GM12892 (cell line): ENCODE measurements around the gene PSORS1C2.

Experiments used
- DNase-seq: peaks from one replicate; pipeline ENCODE4 v3.0.0; 2011; ENCODE audit not compliant: insufficient read length
- FAIRE-seq: peaks from 2 replicates; lab custom pipeline; 2011; peaks lifted over from hg19 to GRCh38; lab: Jason Lieb, UNC
- POLR2A ChIP-seq: IDR thresholded peaks from 2 replicates; pipeline ENCODE4 v1.6.1; 2011; ENCODE audit warnings: low read depth, low read length, control low read depth
- POLR2AphosphoS5 ChIP-seq: IDR thresholded peaks from 2 replicates; pipeline ENCODE4 v1.6.1; 2011; ENCODE audit warnings: low read depth, low read length, control low read depth
- TAF1 ChIP-seq: IDR thresholded peaks from 2 replicates; pipeline ENCODE4 v1.6.1; 2011; ENCODE audit warnings: low read depth, mild to moderate bottlenecking, control low read depth, low read length, borderline replicate concordance

Gene PSORS1C2

DNA sequence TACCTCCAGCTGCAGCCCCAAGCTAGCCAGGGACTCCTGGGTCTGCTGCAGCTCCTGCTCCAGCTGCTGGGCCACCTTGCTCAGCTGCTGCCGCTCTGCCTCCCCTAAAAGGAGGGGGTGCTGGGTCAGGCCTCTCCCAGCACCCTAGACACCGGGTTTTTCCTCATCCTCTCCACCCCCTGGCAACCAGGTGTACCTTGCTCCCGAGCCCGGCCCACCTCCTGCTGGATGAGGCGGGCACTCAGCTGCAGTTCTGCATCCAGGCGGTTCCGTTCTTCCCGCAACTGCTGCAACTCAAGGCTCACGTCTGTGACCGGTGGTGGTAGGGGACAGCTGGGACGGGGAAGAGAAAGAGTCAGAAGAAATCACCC, 6.1 kb upstream of the PSORS1C2 start:
- DNase-seq: no peak
- no peak for FAIRE-seq
- TF ChIP-seq POLR2AphosphoS5: no peak

DNA sequence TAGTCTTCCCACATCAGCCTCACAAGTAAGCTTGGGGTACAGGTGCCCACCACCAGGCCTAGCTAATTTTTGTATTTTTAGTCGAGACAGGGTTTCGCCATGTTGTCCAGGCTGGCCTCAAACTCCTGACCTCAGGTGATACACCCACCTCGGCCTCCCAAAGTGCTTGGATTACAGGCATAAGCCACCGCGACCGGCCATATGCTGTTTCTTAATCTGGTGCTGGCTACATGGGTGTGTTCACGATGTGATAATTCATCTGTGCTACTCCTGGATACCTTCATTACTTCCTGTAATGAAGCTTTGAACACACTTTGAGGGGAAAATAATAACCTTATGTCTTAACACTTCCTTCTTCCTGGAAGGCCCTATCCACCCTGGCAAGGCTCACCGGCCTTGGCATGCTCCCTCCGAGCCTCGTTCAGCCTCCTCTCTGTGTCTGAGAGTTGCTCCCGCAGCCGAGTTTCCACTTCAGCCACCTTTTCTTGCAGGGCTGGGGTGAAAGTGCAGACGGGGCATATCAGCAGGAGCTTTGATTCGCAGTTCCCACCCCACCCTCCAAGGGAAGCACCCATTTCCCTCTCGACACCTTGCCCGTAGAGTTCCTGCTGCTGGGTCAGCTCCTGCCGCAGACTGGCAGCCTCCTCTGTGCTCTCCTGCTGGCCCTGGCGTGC, 5.6 kb upstream of the PSORS1C2 start:
- TF ChIP-seq POLR2AphosphoS5 (no peak), TAF1 (no peak), POLR2A (no peak)
- FAIRE-seq (no peak), DNase-seq (no peak)

DNA sequence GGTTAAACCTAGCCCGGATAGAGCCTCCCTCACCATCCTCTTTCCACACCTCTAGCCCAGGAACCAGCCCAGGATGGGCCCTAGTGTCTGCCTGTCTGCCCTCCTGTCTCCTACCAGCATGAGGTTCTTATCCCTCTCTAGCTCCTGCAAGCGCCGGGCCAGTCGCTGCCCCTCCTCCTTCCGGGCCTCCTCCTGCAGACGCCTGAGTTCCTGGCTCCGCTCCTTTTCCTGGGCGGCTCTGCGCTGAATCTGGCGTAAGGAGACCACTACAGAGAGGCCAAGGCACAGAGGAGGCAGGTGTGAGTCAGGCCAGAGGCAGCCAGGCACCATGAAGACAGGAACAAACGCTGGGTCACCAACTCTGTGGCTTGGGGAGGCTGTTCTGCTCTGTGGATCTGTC, 4.3 kb upstream of the PSORS1C2 start:
- no peak for DNase-seq
- TF ChIP-seq TAF1 (no peak), POLR2AphosphoS5 (no peak), POLR2A (no peak)
- no peak for FAIRE-seq

DNA sequence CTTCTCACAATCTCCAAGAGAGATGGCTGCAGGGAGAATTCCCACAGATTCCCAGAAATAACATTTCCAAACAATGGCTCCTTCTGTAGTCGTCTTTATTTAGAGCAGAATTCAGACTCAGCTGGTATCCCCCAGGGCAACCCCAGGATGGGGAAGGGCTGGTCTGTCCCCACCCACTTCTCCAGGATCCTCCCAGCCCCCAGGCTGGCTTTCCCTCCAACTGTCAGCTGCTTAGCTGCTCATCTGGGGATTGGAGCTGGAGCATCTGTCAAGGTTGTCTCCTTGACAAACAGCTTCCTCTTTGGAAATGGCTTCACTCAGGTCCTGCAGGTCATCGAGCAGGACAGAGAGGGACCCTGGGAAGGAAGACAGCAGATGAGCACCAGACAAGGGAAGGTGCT, 3.5 kb upstream of the PSORS1C2 start:
- no peak for DNase-seq
- no peak for TF ChIP-seq POLR2A
- TF ChIP-seq TAF1: no peak
- TF ChIP-seq POLR2AphosphoS5: no peak
- FAIRE-seq: no peak

DNA sequence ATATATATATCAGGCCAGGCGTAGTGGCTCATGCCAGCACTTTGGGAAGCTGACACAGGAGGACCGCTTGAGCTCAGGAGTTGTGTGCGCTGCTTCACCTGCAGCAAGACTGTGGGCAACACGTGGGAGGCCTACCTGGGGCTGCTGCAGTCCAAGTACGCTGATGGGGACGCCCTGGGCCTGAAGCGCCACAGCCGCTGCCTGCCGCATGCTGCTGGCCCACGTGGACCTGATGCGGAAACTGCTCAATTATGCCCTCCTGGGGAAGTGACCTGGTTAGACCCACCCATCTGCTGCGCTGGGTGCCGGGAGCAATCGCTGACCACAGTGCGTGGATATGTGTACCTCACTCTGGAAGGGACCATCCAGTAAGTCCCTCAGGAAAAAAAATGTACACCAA, 1.8 kb upstream of the PSORS1C2 start:
- DNase-seq: no peak
- TF ChIP-seq POLR2A (no peak), POLR2AphosphoS5 (no peak), TAF1 (no peak)
- no peak for FAIRE-seq

DNA sequence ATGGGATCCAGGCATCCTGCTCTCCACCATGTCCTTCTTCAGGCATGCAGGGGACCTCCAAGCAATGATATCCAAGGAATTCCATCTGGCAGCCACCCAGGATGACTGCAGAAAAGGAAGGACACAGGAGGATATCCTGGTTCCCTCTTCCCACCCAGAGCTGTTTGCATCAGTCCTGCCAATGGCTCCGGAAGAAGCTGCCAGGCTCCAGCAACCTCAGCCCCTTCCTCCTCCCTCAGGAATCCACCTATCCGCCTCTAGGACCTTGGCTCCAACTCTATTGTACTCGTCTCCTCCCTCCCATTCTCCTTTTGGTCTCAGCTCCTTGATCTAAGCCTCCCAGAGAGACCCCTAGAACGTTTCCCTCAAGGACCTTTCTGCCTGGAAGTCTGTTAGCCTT, 733 bp upstream of the PSORS1C2 start:
- DNase-seq (no peak), FAIRE-seq (no peak)
- no peak for TF ChIP-seq POLR2AphosphoS5
- no peak for TF ChIP-seq POLR2A
- no peak for TF ChIP-seq TAF1

DNA sequence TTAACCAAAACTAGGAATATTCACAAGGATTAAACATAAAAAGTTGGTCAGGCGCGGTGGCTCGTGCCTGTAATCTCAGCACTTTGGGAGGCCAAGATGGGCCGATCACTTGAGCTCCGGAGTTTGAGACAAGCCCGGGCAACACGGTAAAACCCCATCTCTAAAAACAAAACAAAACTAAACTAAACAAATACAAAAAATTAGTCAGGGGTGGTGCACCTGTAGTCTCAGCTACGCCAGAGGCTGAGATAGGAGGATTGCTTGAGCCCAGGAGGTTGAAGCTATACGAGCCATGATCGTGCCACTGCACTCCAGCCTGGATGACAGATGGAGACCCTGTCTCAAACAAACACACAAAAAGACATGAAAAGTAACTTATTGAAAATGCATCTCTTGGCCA, 3.2 kb downstream of the PSORS1C2 start:
- FAIRE-seq (no peak), DNase-seq (no peak)
- TF ChIP-seq POLR2A: no peak
- TF ChIP-seq POLR2AphosphoS5: no peak
- TF ChIP-seq TAF1: no peak

DNA sequence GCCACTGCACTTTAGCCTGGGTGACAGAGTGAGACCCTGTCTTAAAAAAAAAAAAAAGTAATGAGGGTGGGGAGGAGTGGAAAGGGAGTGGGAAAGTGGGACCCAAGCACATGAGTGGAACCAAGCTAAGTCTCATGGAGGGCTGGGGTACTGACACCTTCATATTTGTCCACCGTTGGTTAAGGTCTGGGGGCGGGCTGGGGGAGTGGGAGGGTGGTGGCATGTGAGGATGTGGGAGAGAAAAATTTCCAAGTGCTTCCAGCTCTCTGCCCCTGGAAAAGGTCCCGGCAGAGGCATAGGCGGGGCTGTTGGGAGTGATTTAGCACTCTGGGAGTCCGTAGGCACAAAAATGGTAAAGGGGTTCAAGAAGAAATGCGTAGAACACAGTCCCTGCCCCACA, 6.1 kb downstream of the PSORS1C2 start:
- FAIRE-seq (no peak), DNase-seq (no peak)
- TF ChIP-seq POLR2AphosphoS5 (no peak), TAF1 (no peak), POLR2A (no peak)

DNA sequence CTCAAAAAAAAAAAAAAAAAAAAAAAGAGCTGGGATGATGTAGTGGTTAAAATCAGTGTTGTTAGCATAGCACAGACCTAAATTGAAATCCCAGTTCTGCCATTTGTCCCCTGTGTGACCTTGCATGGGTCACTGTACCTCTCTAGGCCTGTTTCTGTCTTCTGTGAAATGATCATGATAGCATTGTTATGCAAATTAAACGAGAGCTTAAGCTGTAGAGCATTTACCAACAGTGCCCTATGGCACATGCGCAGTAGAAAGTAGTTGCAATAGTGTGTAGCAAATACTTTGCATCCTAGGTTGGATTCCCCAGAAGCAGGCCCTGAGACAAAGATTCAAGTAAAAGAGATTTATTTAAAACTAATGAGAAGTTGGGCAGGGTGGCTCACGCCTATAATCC, 7.3 kb downstream of the PSORS1C2 start:
- DNase-seq (no peak), FAIRE-seq (no peak)

DNA sequence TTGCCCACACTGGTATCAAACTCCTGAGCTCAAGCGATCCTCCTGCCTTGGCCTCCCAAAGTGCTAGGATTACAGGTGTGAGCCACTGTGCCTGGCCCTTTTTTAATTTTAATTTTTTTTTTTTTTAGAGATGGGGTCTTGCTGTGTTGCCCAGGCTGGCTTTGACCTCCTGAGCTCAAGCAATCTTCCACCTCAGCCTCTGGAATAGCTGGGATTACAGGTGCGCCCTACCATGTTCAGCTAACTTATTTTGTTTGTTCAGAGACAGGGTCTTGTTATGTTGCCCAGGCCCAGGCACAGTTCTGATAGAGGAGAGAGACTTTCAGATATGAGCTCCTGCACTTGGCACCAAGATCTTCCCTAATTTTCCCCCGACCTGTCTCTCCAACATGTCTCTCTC, 8.1 kb downstream of the PSORS1C2 start:
- no peak for FAIRE-seq
- no peak for DNase-seq
- TF ChIP-seq POLR2A (no peak), POLR2AphosphoS5 (no peak), TAF1 (no peak)

More for the DNA sequence above, 7.3 kb downstream of the PSORS1C2 start:
- no peak for TF ChIP-seq POLR2A
- no peak for TF ChIP-seq POLR2AphosphoS5
- no peak for TF ChIP-seq TAF1

DNA sequence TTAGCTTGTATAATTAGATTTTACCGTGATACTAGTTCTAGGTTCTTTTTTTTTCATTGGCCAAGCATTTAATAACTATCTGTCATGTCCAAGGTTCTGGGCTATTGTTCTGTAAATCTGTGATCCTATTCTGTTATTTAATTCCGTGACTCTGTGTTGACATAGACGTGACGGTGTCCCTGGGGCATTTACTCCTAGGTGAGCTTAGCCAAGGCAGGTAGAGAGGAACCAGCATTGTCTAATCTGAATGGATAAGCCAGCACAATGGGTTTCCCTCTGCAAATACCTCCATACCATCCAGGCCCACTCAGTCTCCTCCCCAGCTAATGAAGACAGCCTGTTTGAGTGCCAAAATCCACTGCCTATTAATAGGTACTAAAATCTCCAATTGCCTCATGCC, 9.7 kb downstream of the PSORS1C2 start:
- FAIRE-seq: no peak
- TF ChIP-seq TAF1 (no peak), POLR2A (no peak)
- DNase-seq: no peak

DNA sequence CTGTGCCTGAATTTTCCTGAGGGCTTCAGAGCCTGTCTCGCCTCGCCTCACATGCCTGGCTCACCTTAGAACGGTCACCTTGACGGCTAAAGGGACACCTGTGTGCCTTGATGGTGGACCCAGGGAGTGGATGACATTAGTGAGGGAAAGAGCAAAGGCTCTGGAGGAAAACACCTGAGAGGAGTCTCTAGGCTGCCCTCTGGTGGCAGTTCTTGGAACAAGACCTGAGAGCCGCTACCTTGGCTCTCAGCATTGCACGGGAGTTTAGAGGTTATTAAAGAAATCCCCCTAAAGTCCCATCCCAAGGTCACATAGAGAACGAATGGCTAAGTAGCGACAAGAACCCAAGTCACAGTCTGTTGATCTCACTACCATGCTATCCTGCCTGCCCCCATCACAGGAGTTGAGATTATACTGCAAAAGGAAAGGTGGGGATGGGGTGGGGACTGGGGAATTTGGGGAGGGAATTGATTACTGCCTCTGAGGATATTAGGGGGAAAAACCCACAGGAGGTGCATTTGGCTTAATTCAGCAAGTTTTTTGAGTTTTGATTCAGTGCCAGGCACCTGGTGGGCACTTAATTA, 10.7 kb downstream of the PSORS1C2 start:
- peak; percentile 75 for FAIRE-seq
- TF ChIP-seq POLR2A (no peak), TAF1 (no peak), POLR2AphosphoS5 (no peak)

DNA sequence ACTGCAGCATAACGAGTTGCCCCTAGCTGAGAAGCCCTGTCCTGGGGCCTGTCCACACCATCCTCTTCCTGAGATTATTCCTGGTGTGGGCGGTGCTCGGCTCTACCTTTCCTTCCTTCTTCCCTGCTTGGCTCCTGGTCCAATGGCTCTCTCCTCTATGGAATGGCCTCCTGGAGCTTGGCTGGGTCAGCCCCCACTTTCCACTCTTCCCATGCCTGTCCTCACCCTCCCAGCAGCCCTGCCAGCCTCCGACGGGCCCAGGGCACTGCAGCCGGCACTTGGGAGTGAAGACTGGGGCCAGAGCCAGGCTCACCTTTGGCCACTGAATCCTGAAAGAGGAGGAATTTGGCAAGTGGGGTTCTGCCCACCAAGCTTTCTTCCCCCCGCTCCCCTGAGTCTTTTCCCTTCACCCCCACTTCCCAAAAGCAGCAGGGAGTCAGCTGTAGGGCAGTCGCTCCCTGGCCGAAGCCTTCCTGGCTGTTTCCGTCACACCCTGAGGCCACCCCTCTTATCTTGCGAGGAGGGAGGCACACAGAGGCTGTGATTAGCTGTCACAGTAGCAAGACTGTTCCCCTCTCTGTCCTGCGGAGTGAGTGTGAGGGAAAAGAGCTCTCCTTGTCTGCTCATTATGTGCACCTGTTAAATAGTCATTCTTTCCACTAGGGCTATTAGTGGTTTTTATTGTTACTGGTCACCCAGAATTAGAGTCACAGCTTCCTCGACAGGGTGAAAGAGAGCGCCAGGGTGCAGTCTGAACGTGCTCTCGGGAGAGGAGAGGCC, 12.3 kb downstream of the PSORS1C2 start:
- no peak for FAIRE-seq
- DNase-seq: no peak
- TF ChIP-seq POLR2AphosphoS5 (no peak), TAF1 (no peak), POLR2A (no peak)

More for the DNA sequence above, 10.7 kb downstream of the PSORS1C2 start:
- peak; percentile 54 for DNase-seq
